Measurements from ENCODE around the gene ELL.

- TF ChIP-seq, protein P1, sequence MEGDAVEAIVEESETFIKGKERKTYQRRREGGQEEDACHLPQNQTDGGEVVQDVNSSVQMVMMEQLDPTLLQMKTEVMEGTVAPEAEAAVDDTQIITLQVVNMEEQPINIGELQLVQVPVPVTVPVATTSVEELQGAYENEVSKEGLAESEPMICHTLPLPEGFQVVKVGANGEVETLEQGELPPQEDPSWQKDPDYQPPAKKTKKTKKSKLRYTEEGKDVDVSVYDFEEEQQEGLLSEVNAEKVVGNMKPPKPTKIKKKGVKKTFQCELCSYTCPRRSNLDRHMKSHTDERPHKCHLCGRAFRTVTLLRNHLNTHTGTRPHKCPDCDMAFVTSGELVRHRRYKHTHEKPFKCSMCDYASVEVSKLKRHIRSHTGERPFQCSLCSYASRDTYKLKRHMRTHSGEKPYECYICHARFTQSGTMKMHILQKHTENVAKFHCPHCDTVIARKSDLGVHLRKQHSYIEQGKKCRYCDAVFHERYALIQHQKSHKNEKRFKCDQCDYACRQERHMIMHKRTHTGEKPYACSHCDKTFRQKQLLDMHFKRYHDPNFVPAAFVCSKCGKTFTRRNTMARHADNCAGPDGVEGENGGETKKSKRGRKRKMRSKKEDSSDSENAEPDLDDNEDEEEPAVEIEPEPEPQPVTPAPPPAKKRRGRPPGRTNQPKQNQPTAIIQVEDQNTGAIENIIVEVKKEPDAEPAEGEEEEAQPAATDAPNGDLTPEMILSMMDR (IDR thresholded peaks at IDR 0.05) = no peak
- no peak for TF ChIP-seq POLR2AphosphoS5 (IDR thresholded peaks at IDR 0.05)
These were observed 128.0 kb downstream of the ELL start for GRCh38 chr19:18393836-18394235.
